Fibroblast of skin of scalp (primary cell): Measurements from ENCODE around the gene FAM193A.
"Not testable (repeated sequence)": the region's sequence is repeated elsewhere in the genome, so short reads cannot be mapped to it uniquely, and the experiment has no call there.

Experiments
- DNase-seq: peaks from one replicate; pipeline ENCODE4 v3.0.0-alpha.2; 2013

The FAM193A gene

GRCh38 chr4:2660596-2661211 is 124.3 kb downstream of the FAM193A start:
- no peak for DNase-seq

- DNase-seq = peak; percentile 61
Observed at GRCh38 chr4:2662598-2662997, 126.2 kb downstream of the FAM193A start.

- DNase-seq = no peak
Observed at GRCh38 chr4:2663275-2663674, 126.8 kb downstream of the FAM193A start.

- no peak for DNase-seq
Observed at GRCh38 chr4:2666722-2667247, 130.3 kb downstream of the FAM193A start.

- DNase-seq = no peak
Observed at GRCh38 chr4:2667428-2667827, 131.0 kb downstream of the FAM193A start.

GRCh38 chr4:2671267-2671895 is 134.9 kb downstream of the FAM193A start:
- no peak for DNase-seq

- no peak for DNase-seq
Observed at GRCh38 chr4:2672082-2672481, 135.6 kb downstream of the FAM193A start.

GRCh38 chr4:2672700-2673099 is 136.3 kb downstream of the FAM193A start:
- no peak for DNase-seq

- DNase-seq = peak; percentile 9
Observed at GRCh38 chr4:2673157-2673556, 136.7 kb downstream of the FAM193A start.

GRCh38 chr4:2679762-2680161 is 143.3 kb downstream of the FAM193A start:
- not testable (repeated sequence) for DNase-seq

- no peak for DNase-seq
Observed at GRCh38 chr4:2684486-2684885, 148.0 kb downstream of the FAM193A start.

- DNase-seq = no peak
Observed at GRCh38 chr4:2685541-2685940, 149.1 kb downstream of the FAM193A start.

- DNase-seq = no peak
Observed at GRCh38 chr4:2686379-2687265, 150.2 kb downstream of the FAM193A start.

- DNase-seq = no peak
Observed at GRCh38 chr4:2688281-2688680, 151.8 kb downstream of the FAM193A start.

GRCh38 chr4:2688697-2689096 is 152.2 kb downstream of the FAM193A start:
- DNase-seq = no peak

GRCh38 chr4:2689114-2689513 is 152.7 kb downstream of the FAM193A start:
- DNase-seq = peak; percentile 7

- DNase-seq = peak; percentile 47
Observed at GRCh38 chr4:2689825-2690700, 153.6 kb downstream of the FAM193A start.

GRCh38 chr4:2691313-2691712 is 154.9 kb downstream of the FAM193A start:
- DNase-seq = no peak

- DNase-seq = no peak
Observed at GRCh38 chr4:2691952-2692435, 155.5 kb downstream of the FAM193A start.

- DNase-seq = no peak
Observed at GRCh38 chr4:2694691-2695090, 158.2 kb downstream of the FAM193A start.

- DNase-seq = no peak
Observed at GRCh38 chr4:2695346-2696060, 159.1 kb downstream of the FAM193A start.
